NB4 (cell line): ENCODE measurements around the gene MRI1.

ENCODE experiments used
- CTCF ChIP-seq: IDR thresholded peaks from one replicate; pipeline ENCODE4 v1.5.1; 2012; ENCODE audit warnings: low read depth, low read length
- MYC ChIP-seq: IDR thresholded peaks from 2 replicates; pipeline ENCODE4 v1.6.1; 2011; ENCODE audit warnings: low read depth, low read length
- POLR2A ChIP-seq: IDR thresholded peaks from 2 replicates; pipeline ENCODE4 v1.6.1; 2011; ENCODE audit warnings: mild to moderate bottlenecking; ENCODE audit not compliant: insufficient read length; ENCODE audit errors: extremely low read depth
- TF ChIP-seq, protein P1 (sequence below): IDR thresholded peaks from 2 replicates; pipeline ENCODE4 v1.6.1; 2011; ENCODE audit warnings: low read depth, low read length

GRCh38 chr19:13778847-13779246 is 14.5 kb downstream of the MRI1 start:
- no peak for TF ChIP-seq CTCF
- TF ChIP-seq POLR2A: no peak
- TF ChIP-seq, protein P1, sequence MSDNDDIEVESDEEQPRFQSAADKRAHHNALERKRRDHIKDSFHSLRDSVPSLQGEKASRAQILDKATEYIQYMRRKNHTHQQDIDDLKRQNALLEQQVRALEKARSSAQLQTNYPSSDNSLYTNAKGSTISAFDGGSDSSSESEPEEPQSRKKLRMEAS: no peak
- TF ChIP-seq MYC: no peak
